Gastroesophageal sphincter (tissue), 4 donors: ENCODE results near the gene ZC3H18. TPM values are rescaled to one million over a fixed set of nuclear protein-coding genes. Genes with fewer than 3 reads are reported as not detected.

Experiments
- ATAC-seq: fragments of 150-250 bp; one replicate; pipeline ENCODE4 v1.9.1; 2016; ENCODE audit warnings: mild to moderate bottlenecking, moderate library complexity
- H3K27ac ChIP-seq, 4 donors: fragments of 200-600 bp; sonication (generic) in 3 of 4; 1 replicate in 3 of 4; 2 replicates in 1 of 4; pipeline ENCODE4 v1.5.1; 2016 to 2019
- H3K27me3 ChIP-seq: fragments of 200-600 bp; sonication (generic); one replicate; pipeline ENCODE4 v1.5.1; 2019
- H3K36me3 ChIP-seq, 2 donors: fragments of 200-600 bp; sonication (generic); one replicate each; pipeline ENCODE4 v1.5.1; 2019; ENCODE audit warnings: control low read depth in 1 of 2
- H3K4me1 ChIP-seq, 3 donors: fragments of 200-600 bp; sonication (generic); 1 replicate in 2 of 3; 2 replicates in 1 of 3; pipeline ENCODE4 v1.5.1; 2016 to 2019; ENCODE audit warnings: control low read depth in 2 of 3
- H3K4me3 ChIP-seq, 2 donors: fragments of 200-600 bp; sonication (generic); one replicate each; pipeline ENCODE4 v1.5.1; 2019; ENCODE audit warnings: mild to moderate bottlenecking in 1 of 2, moderate library complexity in 1 of 2
- H3K9me3 ChIP-seq, 3 donors: fragments of 200-600 bp; sonication (generic); one replicate each; pipeline ENCODE4 v1.5.1; 2017 to 2019; ENCODE audit warnings: control low read depth in 2 of 3
- CTCF ChIP-seq, 4 experiments: fragments of 200-600 bp in 2 of 4; fragments of 450-650 bp in 2 of 4; sonication (generic) in 1 of 4; IDR thresholded peaks; one replicate each; pipeline ENCODE4 v1.5.1; 2017 to 2019; ENCODE audit warnings: antibody characterized with exemption in 4 of 4, mild to moderate bottlenecking in 2 of 4, moderate library complexity in 2 of 4
- EP300 ChIP-seq: sonication (generic); formaldehyde crosslinking; IDR thresholded peaks from one replicate; pipeline ENCODE4 v1.6.1; 2017; ENCODE audit warnings: antibody characterized with exemption, mild to moderate bottlenecking
- POLR2A ChIP-seq, 2 donors: fragments of 450-650 bp; IDR thresholded peaks; one replicate each; pipeline ENCODE4 v1.6.1; 2017; ENCODE audit warnings: antibody characterized with exemption in 2 of 2, mild to moderate bottlenecking in 2 of 2, moderate library complexity in 1 of 2
- POLR2AphosphoS5 ChIP-seq: sonication (generic); formaldehyde crosslinking; IDR thresholded peaks from one replicate; pipeline ENCODE4 v1.6.1; 2017; ENCODE audit warnings: antibody characterized with exemption
- WGBS, 2 donors: methylation state at CpG; one replicate each; pipeline ENCODE4 v1.1.5; 2018; ENCODE audit warnings: low coverage in 1 of 2; 5-methylcytosine and 5-hydroxymethylcytosine counted together
- total RNA-seq, 4 donors: library from RNA; depleted of rRNA; stranded (reverse); fragments of >200 nt; gene quantifications; one replicate each; pipeline ENCODE4 v1.1.0, GENCODE V29; 2016

ZC3H18 gene
- total RNA-seq, 4 donors from 2014 or later = 15.8 to 40.6 (median 23.3) TPM

- Histone ChIP-seq H3K4me3 (peak overlapping the region in 1 of 2 donors; percentile 46), H3K27ac (peak overlapping the region in 1 of 4 donors; percentile 41), H3K36me3 (peaks cover 0 to 46% of the 10 kb centered on the region in 2 donors), H3K27me3 (peaks cover 59% of the 10 kb centered on the region), H3K4me1 (peaks cover 0 to 19% (median 3%) of the 10 kb centered on the region in 3 donors), H3K9me3 (no peaks in the 10 kb centered on the region)
- ATAC-seq = peak; percentile 5
- no peak for TF ChIP-seq POLR2A (IDR thresholded peaks at IDR 0.05)
- TF ChIP-seq POLR2AphosphoS5 = no peak
- TF ChIP-seq EP300 = no peak
- TF ChIP-seq CTCF (IDR thresholded peaks at IDR 0.05) = peak in 1 of 4 experiments; percentile 10
- WGBS, 2 donors = no CpG with 5 or more reads among the region's 82 CpGs
These were observed 64.2 kb downstream of the ZC3H18 start for GRCh38 chr16:88634141-88634993.

GRCh38 chr16:88634994-88635670 is 64.9 kb downstream of the ZC3H18 start:
- peaks cover 66% of the 10 kb centered on the region for H3K27me3 ChIP-seq
- 43 to 69% methylated on average over 5 of the region's 28 CpGs for WGBS, 2 donors
- H3K36me3 ChIP-seq = peaks cover 0 to 38% of the 10 kb centered on the region in 2 donors
- no peak for ATAC-seq
- H3K9me3 ChIP-seq = no peaks in the 10 kb centered on the region
- H3K4me1 ChIP-seq = peaks cover 0 to 19% (median 3%) of the 10 kb centered on the region in 3 donors
- H3K4me3 ChIP-seq = peak overlapping the region in 1 of 2 donors; percentile 46
- H3K27ac ChIP-seq = peak overlapping the region in 1 of 4 donors; percentile 41
- TF ChIP-seq CTCF (IDR thresholded peaks at IDR 0.05) = peak in 1 of 4 experiments; percentile 2
- no peak for TF ChIP-seq POLR2AphosphoS5
- no peak for TF ChIP-seq POLR2A (IDR thresholded peaks at IDR 0.05)

GRCh38 chr16:88635671-88636319 is 65.6 kb downstream of the ZC3H18 start:
- ATAC-seq = no peak
- Histone ChIP-seq H3K27me3 (peaks cover 73% of the 10 kb centered on the region), H3K4me1 (peaks cover 0 to 19% (median 3%) of the 10 kb centered on the region in 3 donors), H3K27ac (no peak overlapping the region), H3K4me3 (no peak overlapping the region), H3K36me3 (peaks cover 0 to 31% of the 10 kb centered on the region in 2 donors), H3K9me3 (no peaks in the 10 kb centered on the region)
- TF ChIP-seq POLR2AphosphoS5 = no peak
- no peak for TF ChIP-seq CTCF (IDR thresholded peaks at IDR 0.05)
- TF ChIP-seq POLR2A (IDR thresholded peaks at IDR 0.05) = no peak
- no peak for TF ChIP-seq EP300
- WGBS, 2 donors = 90% methylated on average over 2 of the region's 17 CpGs; no CpG with 5 or more reads in 1 of the 2 donors

- H3K27me3 ChIP-seq = peaks cover 79% of the 10 kb centered on the region
- ATAC-seq = no peak
- no peak overlapping the region for H3K27ac ChIP-seq
- H3K4me3 ChIP-seq = no peak overlapping the region
- H3K36me3 ChIP-seq = peaks cover 0 to 22% of the 10 kb centered on the region in 2 donors
- TF ChIP-seq EP300 = no peak
- no peak for TF ChIP-seq POLR2A (IDR thresholded peaks at IDR 0.05)
- no peak for TF ChIP-seq POLR2AphosphoS5
- TF ChIP-seq CTCF (IDR thresholded peaks at IDR 0.05) = no peak
- H3K9me3 ChIP-seq = no peaks in the 10 kb centered on the region
- H3K4me1 ChIP-seq = peaks cover 0 to 19% (median 3%) of the 10 kb centered on the region in 3 donors
- WGBS, 2 donors = 80 to 90% methylated on average over 1 to 7 of the region's 23 CpGs
These were observed 66.5 kb downstream of the ZC3H18 start for GRCh38 chr16:88636488-88637265.
